SK-MEL-5 (cell line): ENCODE measurements around the gene METTL24. TPM values are rescaled to one million over a fixed set of nuclear protein-coding genes. Genes with fewer than 3 reads are reported as not detected.

Experiments
- DNase-seq: peaks from one replicate; pipeline ENCODE4 v3.0.0-alpha.2; 2016; ENCODE audit warnings: low read depth, low spot score
- in situ Hi-C: cut with HindIII; loops from 2 replicates; pipeline ENCODE4 v1.10.0; 2016; ENCODE audit warnings: low sequenced_read_pairs, high pct_unique_total_duplicates, low pct_unique_long_range_greater_than_20kb
- total RNA-seq: library from RNA; depleted of rRNA; stranded (reverse); fragments of >200 nt; shearing (Covaris generic); gene quantifications from 2 replicates; pipeline ENCODE4 v1.2.3, GENCODE V29; 2014; rRNA removed

Gene METTL24
- total RNA-seq, 1 experiment from 2014 or later, result not detected

GRCh38 chr6:110198561-110198960 lies 159.6 kb downstream of the METTL24 start:
- in situ Hi-C loops, result no loop called here

GRCh38 chr6:110196874-110197273 lies 161.3 kb downstream of the METTL24 start:
- in situ Hi-C loops, result no loop called here

More at GRCh38 chr6:110198561-110198960, 159.6 kb downstream of the METTL24 start:
- DNase-seq, result no peak

GRCh38 chr6:110195639-110196038 lies 162.5 kb downstream of the METTL24 start:
- in situ Hi-C loops, result no loop called here
- no peak for DNase-seq

More at GRCh38 chr6:110196874-110197273, 161.3 kb downstream of the METTL24 start:
- DNase-seq, result no peak

Other genes starting within 250 kb of the METTL24 start
- gene WASF1, start 178.7 kb downstream of the METTL24 start, total RNA-seq, result 3.7 and 5.0 TPM in 2 replicates
- 19.5 and 19.9 TPM in 2 replicates for gene CDC40, start 177.9 kb downstream of the METTL24 start, total RNA-seq
- 1.7 and 2.3 TPM in 2 replicates for gene DDO, start 57.2 kb upstream of the METTL24 start, total RNA-seq
- gene SLC22A16, start 118.3 kb upstream of the METTL24 start, total RNA-seq, result not detected in 2 replicates